ENCODE results near the gene POPDC2. TPM values are rescaled to one million over a fixed set of nuclear protein-coding genes. Genes with fewer than 3 reads are reported as not detected.

POPDC2 gene
- total and polyA plus RNA-seq, 2 experiments from 2014 or later, result 1.2 to 2.7 TPM

DNA sequence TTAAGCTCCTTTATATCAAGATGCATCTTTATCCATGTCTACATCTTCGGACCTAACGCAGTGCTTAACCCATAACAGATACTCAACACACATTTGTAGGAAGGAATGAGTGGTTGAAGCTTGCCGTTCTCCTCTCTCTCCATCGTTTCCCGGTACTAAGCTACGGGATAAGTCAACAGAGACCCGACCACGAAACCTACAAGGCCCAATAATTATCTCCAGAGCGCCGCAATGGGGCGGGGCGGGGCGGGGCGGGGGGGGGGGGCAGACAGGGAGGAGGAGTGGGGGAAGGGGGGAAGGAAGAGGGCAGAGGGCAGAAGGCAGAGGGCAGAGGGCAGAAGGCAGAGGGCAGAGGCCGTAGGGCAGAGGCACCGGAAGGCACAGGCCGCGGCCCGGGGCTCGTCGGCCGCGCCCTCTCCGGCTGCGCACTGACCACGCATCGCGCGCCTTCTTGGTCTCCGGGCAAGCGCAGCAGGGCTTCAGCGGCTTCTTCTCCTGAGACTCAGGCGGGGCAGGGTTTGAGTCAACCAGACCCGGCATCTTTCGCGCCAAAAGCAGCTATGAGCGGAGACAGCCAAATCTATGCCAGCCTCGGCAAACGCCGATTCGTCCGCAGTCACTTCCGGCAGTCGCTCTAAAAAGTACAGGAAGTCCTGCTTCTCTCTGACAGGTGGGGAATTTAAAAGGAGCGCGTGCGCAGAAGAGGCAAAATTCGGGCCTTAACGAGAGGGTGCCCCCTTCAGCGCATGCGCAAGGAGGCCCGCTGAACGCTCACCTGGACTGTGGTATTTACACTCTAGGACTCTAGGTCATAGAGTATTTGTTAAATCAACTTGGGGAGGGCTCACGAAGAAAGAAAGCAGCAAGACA is 16.6 kb upstream of the POPDC2 start, which contains the start of gene COX17:
TSS of gene COX17 (minus strand) at position 636 of the 870 bp plus-strand sequence. CDS start at position 540, 96 bp downstream.
- no peak for TF ChIP-seq EZH2phosphoT487 (IDR thresholded peaks at IDR 0.05; ENCODE audit: low read depth, severe bottlenecking, unreplicated experiment)
- TF ChIP-seq EZH2 (IDR thresholded peaks at IDR 0.05; ENCODE audit: borderline replicate concordance), result no peak
- TF ChIP-seq, protein P1, sequence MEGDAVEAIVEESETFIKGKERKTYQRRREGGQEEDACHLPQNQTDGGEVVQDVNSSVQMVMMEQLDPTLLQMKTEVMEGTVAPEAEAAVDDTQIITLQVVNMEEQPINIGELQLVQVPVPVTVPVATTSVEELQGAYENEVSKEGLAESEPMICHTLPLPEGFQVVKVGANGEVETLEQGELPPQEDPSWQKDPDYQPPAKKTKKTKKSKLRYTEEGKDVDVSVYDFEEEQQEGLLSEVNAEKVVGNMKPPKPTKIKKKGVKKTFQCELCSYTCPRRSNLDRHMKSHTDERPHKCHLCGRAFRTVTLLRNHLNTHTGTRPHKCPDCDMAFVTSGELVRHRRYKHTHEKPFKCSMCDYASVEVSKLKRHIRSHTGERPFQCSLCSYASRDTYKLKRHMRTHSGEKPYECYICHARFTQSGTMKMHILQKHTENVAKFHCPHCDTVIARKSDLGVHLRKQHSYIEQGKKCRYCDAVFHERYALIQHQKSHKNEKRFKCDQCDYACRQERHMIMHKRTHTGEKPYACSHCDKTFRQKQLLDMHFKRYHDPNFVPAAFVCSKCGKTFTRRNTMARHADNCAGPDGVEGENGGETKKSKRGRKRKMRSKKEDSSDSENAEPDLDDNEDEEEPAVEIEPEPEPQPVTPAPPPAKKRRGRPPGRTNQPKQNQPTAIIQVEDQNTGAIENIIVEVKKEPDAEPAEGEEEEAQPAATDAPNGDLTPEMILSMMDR (IDR thresholded peaks at IDR 0.05; ENCODE audit: poor library complexity), result no peak
- DNase-seq (ENCODE audit: low spot score), result peak; percentile 98
- no peaks in the 10 kb centered on the region for H3K36me3 ChIP-seq (replicated peaks; ENCODE audit: insufficient read depth, low read depth)
- peak within 1 kb of the TSS; percentile 70 for H2AFZ ChIP-seq
- H3K4me1 ChIP-seq (ENCODE audit: insufficient read depth), result peaks cover 5% of the 10 kb centered on the region
- peak within 1 kb of the TSS; percentile 89 for H3K4me2 ChIP-seq
- H3K9me3 ChIP-seq (ENCODE audit: low read depth), result no peaks in the 10 kb centered on the region
- H3K27me3 ChIP-seq, result no peaks in the 10 kb centered on the region
- peak within 1 kb of the TSS; percentile 64 for H3K4me3 ChIP-seq
- H4K20me1 ChIP-seq (ENCODE audit: insufficient read depth, poor library complexity, severe bottlenecking), result no peaks in the 10 kb centered on the region
- peak within 1 kb of the TSS; percentile 90 for H3K27ac ChIP-seq
- H3K9me2 ChIP-seq (replicated peaks; ENCODE audit: insufficient read depth), result no peaks in the 10 kb centered on the region
- H3K79me2 ChIP-seq, result peaks cover 22% of the 10 kb centered on the region
- under 1% methylated on average over 49 of the region's 54 CpGs for WGBS (ENCODE audit: low lambda C conversion rate, missing lambda C conversion rate)

DNA sequence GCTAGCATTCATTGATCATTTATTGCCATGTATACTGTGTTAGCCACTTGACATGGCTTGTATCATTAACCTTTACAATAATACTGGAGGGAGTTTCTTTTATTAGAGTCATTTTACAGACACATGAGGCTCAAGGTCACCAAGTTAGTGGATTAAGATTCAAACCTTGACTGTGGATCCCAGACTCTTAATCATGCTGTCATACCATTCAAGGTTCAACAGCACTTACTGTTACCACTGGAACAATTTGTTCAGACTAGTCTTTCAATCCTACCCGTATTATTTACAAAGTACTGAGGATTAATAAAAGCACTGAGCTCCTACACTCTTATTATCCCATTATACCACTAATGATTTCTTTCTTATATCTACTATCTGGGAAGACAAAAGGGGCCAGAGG is 15.6 kb upstream of the POPDC2 start:
- no peaks in the 10 kb centered on the region for H4K20me1 ChIP-seq (ENCODE audit: insufficient read depth, poor library complexity, severe bottlenecking)
- H3K27me3 ChIP-seq, result no peaks in the 10 kb centered on the region
- H3K79me2 ChIP-seq, result peaks cover 30% of the 10 kb centered on the region
- peaks cover 3% of the 10 kb centered on the region for H3K36me3 ChIP-seq (replicated peaks; ENCODE audit: insufficient read depth, low read depth)
- H3K4me3 ChIP-seq, result peak overlapping the region; percentile 64
- H3K27ac ChIP-seq, result peak overlapping the region; percentile 90
- DNase-seq (ENCODE audit: low spot score), result no peak
- no peaks in the 10 kb centered on the region for H3K9me2 ChIP-seq (replicated peaks; ENCODE audit: insufficient read depth)
- H3K4me1 ChIP-seq (ENCODE audit: insufficient read depth), result peaks cover 5% of the 10 kb centered on the region
- 58% methylated on average over 1 of the region's 1 CpG for WGBS (ENCODE audit: low lambda C conversion rate, missing lambda C conversion rate)
- peak overlapping the region; percentile 22 for H2AFZ ChIP-seq
- peak overlapping the region; percentile 89 for H3K4me2 ChIP-seq
- TF ChIP-seq EZH2phosphoT487 (IDR thresholded peaks at IDR 0.05; ENCODE audit: low read depth, severe bottlenecking, unreplicated experiment) (no peak), EZH2 (IDR thresholded peaks at IDR 0.05; ENCODE audit: borderline replicate concordance) (no peak)
- TF ChIP-seq, protein P1 (IDR thresholded peaks at IDR 0.05; ENCODE audit: poor library complexity), result no peak
- H3K9me3 ChIP-seq (ENCODE audit: low read depth), result no peaks in the 10 kb centered on the region

DNA sequence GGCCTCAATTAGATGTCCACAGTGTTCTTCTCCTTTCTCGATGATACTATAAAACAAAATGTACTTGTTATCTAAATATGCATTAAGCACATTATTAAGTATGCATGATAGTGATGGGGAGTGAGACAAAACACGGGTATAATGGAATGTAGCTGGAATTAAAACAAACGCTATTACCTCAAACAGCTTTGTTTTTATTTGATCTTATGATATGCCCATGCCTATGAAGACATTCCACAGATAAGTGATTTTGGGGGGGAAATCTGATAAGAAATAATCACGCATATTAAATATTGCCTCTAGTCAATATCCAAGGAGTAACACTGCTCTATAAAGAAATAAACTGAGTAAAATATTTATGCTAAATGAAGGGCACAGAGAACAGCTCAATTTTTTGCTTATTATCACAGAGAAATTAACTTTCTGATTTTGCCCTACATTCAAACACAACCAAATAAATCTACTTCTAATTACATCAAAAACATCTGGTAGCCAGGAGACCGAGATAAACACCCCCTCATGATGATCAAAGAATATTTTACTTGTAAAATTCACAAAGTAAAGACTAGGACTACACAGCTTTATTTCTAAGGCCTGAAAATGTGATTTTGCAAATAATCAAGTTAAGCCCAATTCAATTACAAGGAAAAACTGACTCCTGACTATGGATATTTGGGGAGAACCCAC is 14.9 kb upstream of the POPDC2 start:
- Histone ChIP-seq H4K20me1 (ENCODE audit: insufficient read depth, poor library complexity, severe bottlenecking) (no peaks in the 10 kb centered on the region), H3K4me3 (no peak overlapping the region), H3K4me2 (peak overlapping the region; percentile 89), H3K9me3 (ENCODE audit: low read depth) (no peaks in the 10 kb centered on the region), H2AFZ (no peak overlapping the region), H3K79me2 (peaks cover 30% of the 10 kb centered on the region), H3K9me2 (replicated peaks; ENCODE audit: insufficient read depth) (no peaks in the 10 kb centered on the region), H3K36me3 (replicated peaks; ENCODE audit: insufficient read depth, low read depth) (peaks cover 3% of the 10 kb centered on the region), H3K27me3 (no peaks in the 10 kb centered on the region), H3K4me1 (ENCODE audit: insufficient read depth) (peaks cover 5% of the 10 kb centered on the region), H3K27ac (peak overlapping the region; percentile 90)
- TF ChIP-seq, protein P1 (IDR thresholded peaks at IDR 0.05; ENCODE audit: poor library complexity), result no peak
- TF ChIP-seq EZH2 (IDR thresholded peaks at IDR 0.05; ENCODE audit: borderline replicate concordance) (no peak), EZH2phosphoT487 (IDR thresholded peaks at IDR 0.05; ENCODE audit: low read depth, severe bottlenecking, unreplicated experiment) (no peak)
- 61% methylated on average over 5 of the region's 5 CpGs for WGBS (ENCODE audit: low lambda C conversion rate, missing lambda C conversion rate)
- no peak for DNase-seq (ENCODE audit: low spot score)

All from hepatocyte (in vitro differentiated cells).